ENCODE data around the gene ACTL7A. TPM values are rescaled to one million over a fixed set of nuclear protein-coding genes. Genes with fewer than 3 reads are reported as not detected.

Gene ACTL7A
- not detected in 5 replicates for total RNA-seq (2022; extraction: Qiagen RNA extraction; ENCODE audit: low read depth)

GRCh38 chr9:108861997-108862396, at the start of gene ACTL7A:
Gene ACTL7A (plus strand): TSS chr9:108862266. CDS start chr9:108862323, 57 bp downstream.

GRCh38 chr9:108855888-108856287, 6.2 kb upstream of the ACTL7A start, which contains the start of gene ACTL7B:
Gene ACTL7B (minus strand): TSS chr9:108855986. CDS start chr9:108855930, 56 bp downstream.

Other genes with a start within 250 kb of the ACTL7A start
- gene ACTL7B, start 6.3 kb upstream of the ACTL7A start, total RNA-seq (2022; extraction: Qiagen RNA extraction; ENCODE audit: low read depth), result 0.03 TPM in 1 of 5 replicates, not detected in the others
- gene ELP1, start 71.9 kb downstream of the ACTL7A start, total RNA-seq (2022; extraction: Qiagen RNA extraction; ENCODE audit: low read depth), result 16.6 to 23.3 TPM (median 21.5 TPM) in 5 replicates
- 20.7 to 22.7 TPM (median 22.0 TPM) in 5 replicates for gene ABITRAM, start 72.1 kb downstream of the ACTL7A start, total RNA-seq (2022; extraction: Qiagen RNA extraction; ENCODE audit: low read depth)
- gene CTNNAL1, start 151.2 kb downstream of the ACTL7A start, total RNA-seq (2022; extraction: Qiagen RNA extraction; ENCODE audit: low read depth), result 54.0 to 63.2 TPM (median 56.0 TPM) in 5 replicates

Measured in A549 treated with DMSO at 1 μM for 4 hours (cell line).